Stimulated activated CD4-positive, alpha-beta T cell treated with anti-CD3 and anti-CD28 coated beads, Interleukin-2, amount 100 ng/mL, for 24 hours (primary cell): Measurements from ENCODE around the gene HOXA5.

Experiments used
- DNase-seq, 2 donors: peaks; one replicate each; pipeline ENCODE4 v3.0.0-alpha.2; 2020

The HOXA5 gene

GRCh38 chr7:27170426-27171324 lies 27.2 kb upstream of the HOXA5 start:
- DNase-seq = no peak

GRCh38 chr7:27169658-27170425 lies 26.4 kb upstream of the HOXA5 start:
- no peak for DNase-seq

- peak in 1 of 2 donors; percentile 37 for DNase-seq
These were observed 24.9 kb upstream of the HOXA5 start for GRCh38 chr7:27168265-27168947.

- no peak for DNase-seq
These were observed 24.4 kb upstream of the HOXA5 start for GRCh38 chr7:27167916-27168264.

- DNase-seq = no peak
These were observed 23.3 kb upstream of the HOXA5 start for GRCh38 chr7:27166531-27167505.

- no peak for DNase-seq
These were observed 22.6 kb upstream of the HOXA5 start for GRCh38 chr7:27165996-27166530.

GRCh38 chr7:27165089-27165995 lies 21.9 kb upstream of the HOXA5 start, which contains the start of gene HOXA9:
Gene HOXA9 (minus strand): TSS chr7:27165537. CDS start chr7:27165457, 80 bp downstream.
- no peak for DNase-seq

GRCh38 chr7:27164367-27165088 lies 21.0 kb upstream of the HOXA5 start:
- DNase-seq = no peak

- no peak for DNase-seq
These were observed 20.5 kb upstream of the HOXA5 start for GRCh38 chr7:27164045-27164366.

- DNase-seq = no peak
These were observed 20.0 kb upstream of the HOXA5 start for GRCh38 chr7:27163288-27164044.

GRCh38 chr7:27162561-27163287 lies 19.2 kb upstream of the HOXA5 start:
- no peak for DNase-seq

- DNase-seq = no peak
These were observed 18.5 kb upstream of the HOXA5 start for GRCh38 chr7:27161721-27162560.

GRCh38 chr7:27161214-27161720 lies 17.8 kb upstream of the HOXA5 start:
- DNase-seq = no peak

GRCh38 chr7:27160546-27161213 lies 17.2 kb upstream of the HOXA5 start:
- peak; percentile 89 to 91 for DNase-seq

GRCh38 chr7:27160145-27160545 lies 16.7 kb upstream of the HOXA5 start:
- DNase-seq = no peak

- DNase-seq = no peak
These were observed 16.0 kb upstream of the HOXA5 start for GRCh38 chr7:27159266-27160144.
